Left ventricle myocardium inferior (tissue), 1 donor: ENCODE measurements around the gene RINL. TPM values are rescaled to one million over a fixed set of nuclear protein-coding genes. Genes with fewer than 3 reads are reported as not detected.

Experiments
- DNase-seq: peaks from one replicate; pipeline ENCODE4 v3.0.0-alpha.2; 2020
- H3K27ac ChIP-seq: fragments of 200-600 bp; replicated peaks from 2 replicates; pipeline ENCODE4 v1.8.0; 2021
- H3K27me3 ChIP-seq: fragments of 200-600 bp; 2 replicates; pipeline ENCODE4 v1.8.0; 2021; ENCODE audit warnings: low read depth
- H3K36me3 ChIP-seq: fragments of 200-600 bp; 2 replicates; pipeline ENCODE4 v1.8.0; 2021
- H3K4me1 ChIP-seq: fragments of 200-600 bp; 2 replicates; pipeline ENCODE4 v1.8.0; 2021
- H3K4me3 ChIP-seq: fragments of 200-600 bp; 2 replicates; pipeline ENCODE4 v1.8.0; 2021; ENCODE audit warnings: mild to moderate bottlenecking, moderate library complexity
- H3K9me3 ChIP-seq: fragments of 200-600 bp; replicated peaks from 2 replicates; pipeline ENCODE4 v1.8.0; 2021
- intact Hi-C: fragments of 100-400 bp; cut with micrococcal nuclease; formaldehyde crosslinking; loops from one replicate; pipeline ENCODE4 v1.11.0; 2022
- total RNA-seq: library from RNA; stranded (reverse); fragmentation: NEBNext Ultra II Directional; extraction: Animal tissue kit (Norgen Biotek cat#: 25700); gene quantifications from one replicate; pipeline ENCODE4 v1.2.1, GENCODE V29; 2021
- TF ChIP-seq, protein P1 (sequence below): fragments of 200-600 bp; IDR thresholded peaks from 2 replicates; pipeline ENCODE4 v1.8.0; 2021; ENCODE audit warnings: antibody characterized with exemption, mild to moderate bottlenecking, borderline replicate concordance
- donor health status: DM: no; HTN: yes; CAD: no; lungs with severe emphysema.

RINL gene
- total RNA-seq, 1 donor from 2014 or later = 3.7 TPM

DNA sequence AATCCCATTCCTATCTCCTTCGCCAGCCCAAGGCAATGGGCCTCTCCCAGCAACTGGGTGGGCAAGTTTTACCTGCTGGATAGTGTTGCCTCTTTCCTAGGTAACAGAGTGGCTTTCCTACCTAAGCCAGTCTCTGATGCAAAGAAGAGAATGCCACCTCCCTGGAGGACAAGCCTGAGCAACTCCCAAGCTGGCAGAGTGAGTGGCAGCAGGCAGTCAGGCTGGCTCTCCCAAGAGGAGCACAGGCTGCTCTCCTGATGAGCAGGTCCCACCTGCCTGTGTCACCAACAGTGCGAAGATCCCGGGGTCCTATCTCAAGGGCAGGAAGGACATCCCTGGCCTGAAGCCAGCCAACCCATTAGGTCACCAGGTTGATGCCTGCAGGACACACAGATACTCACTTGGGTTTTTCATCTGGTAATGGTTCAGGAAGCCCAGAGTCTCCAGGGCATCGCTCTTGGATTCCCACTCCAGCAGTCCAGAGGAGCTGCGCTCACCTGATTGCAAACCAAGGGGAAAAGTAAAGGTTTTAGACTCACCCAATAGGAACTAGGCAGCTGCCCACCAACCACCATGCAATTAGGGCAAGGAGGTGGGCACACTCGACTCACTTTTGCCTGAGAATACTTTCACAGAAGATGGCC lies 41.0 kb downstream of the RINL start:
- DNase-seq = no peak
- no peak overlapping the region for H3K4me3 ChIP-seq
- H3K36me3 ChIP-seq = peaks cover 68% of the 10 kb centered on the region
- H3K4me1 ChIP-seq = peaks cover 51% of the 10 kb centered on the region
- no peak overlapping the region for H3K27ac ChIP-seq
- no peaks in the 10 kb centered on the region for H3K27me3 ChIP-seq
- no peaks in the 10 kb centered on the region for H3K9me3 ChIP-seq
- TF ChIP-seq, protein P1, sequence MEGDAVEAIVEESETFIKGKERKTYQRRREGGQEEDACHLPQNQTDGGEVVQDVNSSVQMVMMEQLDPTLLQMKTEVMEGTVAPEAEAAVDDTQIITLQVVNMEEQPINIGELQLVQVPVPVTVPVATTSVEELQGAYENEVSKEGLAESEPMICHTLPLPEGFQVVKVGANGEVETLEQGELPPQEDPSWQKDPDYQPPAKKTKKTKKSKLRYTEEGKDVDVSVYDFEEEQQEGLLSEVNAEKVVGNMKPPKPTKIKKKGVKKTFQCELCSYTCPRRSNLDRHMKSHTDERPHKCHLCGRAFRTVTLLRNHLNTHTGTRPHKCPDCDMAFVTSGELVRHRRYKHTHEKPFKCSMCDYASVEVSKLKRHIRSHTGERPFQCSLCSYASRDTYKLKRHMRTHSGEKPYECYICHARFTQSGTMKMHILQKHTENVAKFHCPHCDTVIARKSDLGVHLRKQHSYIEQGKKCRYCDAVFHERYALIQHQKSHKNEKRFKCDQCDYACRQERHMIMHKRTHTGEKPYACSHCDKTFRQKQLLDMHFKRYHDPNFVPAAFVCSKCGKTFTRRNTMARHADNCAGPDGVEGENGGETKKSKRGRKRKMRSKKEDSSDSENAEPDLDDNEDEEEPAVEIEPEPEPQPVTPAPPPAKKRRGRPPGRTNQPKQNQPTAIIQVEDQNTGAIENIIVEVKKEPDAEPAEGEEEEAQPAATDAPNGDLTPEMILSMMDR = no peak
- intact Hi-C loops = loop anchor here (10.0 kb wide), 1 partner anchor 72 kb away; no protein-coding TSS in a partner anchor

DNA sequence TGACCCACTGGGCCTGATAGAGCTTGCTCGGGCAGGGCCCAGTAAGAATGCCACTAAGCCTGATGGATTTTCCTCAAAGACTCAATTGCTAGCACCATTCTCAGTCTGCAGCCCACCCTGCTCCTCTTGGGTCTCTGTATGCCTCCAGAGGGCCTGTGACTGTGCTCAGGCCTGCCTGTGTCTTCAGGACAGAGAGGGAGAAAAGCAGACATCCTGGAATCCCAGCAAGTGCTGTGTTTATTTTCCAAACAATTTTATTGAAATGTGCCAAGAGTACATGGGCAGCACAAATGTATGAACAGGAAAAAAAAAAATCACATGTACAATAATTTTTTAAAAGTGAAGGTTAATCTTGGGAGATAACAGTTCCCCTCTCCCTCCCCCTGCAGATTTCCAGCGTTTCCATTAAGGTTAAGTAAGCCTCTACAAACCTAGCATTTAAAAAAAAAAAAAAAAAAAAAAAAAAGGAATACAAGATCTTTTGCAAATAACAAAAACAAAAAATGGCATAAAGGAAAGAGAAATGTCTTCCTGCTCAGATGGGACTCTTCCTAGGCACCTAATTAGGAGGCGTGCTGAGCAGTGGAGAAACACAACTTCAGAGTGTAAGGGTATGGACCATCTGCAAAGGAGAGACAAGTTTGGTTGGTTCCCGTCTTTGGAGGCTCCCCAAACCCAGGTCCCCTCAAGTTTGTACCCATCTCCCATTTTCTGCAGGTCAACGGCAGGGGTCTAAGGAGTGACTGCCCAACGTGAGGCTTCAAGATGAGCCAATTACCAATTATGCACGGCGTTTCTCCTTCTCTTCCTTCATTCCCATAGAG lies 41.7 kb downstream of the RINL start:
- intact Hi-C loops = loop anchor here (10.0 kb wide), 1 partner anchor 72 kb away; no protein-coding TSS in a partner anchor
- TF ChIP-seq, protein P1 = no peak
- no peak for DNase-seq
- Histone ChIP-seq H3K36me3 (peaks cover 60% of the 10 kb centered on the region), H3K27ac (peak overlapping the region; percentile 27), H3K9me3 (no peaks in the 10 kb centered on the region), H3K27me3 (no peaks in the 10 kb centered on the region), H3K4me1 (peaks cover 49% of the 10 kb centered on the region), H3K4me3 (no peak overlapping the region)

DNA sequence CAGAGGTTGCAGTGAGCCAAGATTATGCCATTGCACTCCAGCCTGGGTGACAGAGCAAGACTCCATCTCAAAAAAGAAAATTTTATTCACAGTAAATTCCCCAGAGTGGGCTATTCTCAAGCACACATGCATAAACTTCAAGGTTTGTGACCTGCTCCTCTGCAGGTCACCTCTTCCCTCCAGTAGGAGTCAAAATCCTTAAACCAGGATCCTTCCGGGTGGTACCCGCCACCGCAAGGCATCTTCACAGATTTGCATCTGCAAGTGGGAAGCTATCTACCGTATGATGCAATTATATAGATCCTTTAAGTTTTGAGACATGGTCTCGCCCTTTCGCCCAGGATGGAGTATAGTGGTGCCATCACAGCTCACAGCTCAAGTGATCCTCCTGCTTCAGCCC lies 43.5 kb downstream of the RINL start:
- peaks cover 51% of the 10 kb centered on the region for H3K36me3 ChIP-seq
- H3K27ac ChIP-seq = no peak overlapping the region
- H3K4me1 ChIP-seq = peaks cover 54% of the 10 kb centered on the region
- intact Hi-C loops = loop anchor here (10.0 kb wide), 1 partner anchor 70 kb away; no protein-coding TSS in a partner anchor
- H3K27me3 ChIP-seq = no peaks in the 10 kb centered on the region
- DNase-seq = no peak
- H3K4me3 ChIP-seq = no peak overlapping the region
- TF ChIP-seq, protein P1 = no peak
- H3K9me3 ChIP-seq = no peaks in the 10 kb centered on the region

DNA sequence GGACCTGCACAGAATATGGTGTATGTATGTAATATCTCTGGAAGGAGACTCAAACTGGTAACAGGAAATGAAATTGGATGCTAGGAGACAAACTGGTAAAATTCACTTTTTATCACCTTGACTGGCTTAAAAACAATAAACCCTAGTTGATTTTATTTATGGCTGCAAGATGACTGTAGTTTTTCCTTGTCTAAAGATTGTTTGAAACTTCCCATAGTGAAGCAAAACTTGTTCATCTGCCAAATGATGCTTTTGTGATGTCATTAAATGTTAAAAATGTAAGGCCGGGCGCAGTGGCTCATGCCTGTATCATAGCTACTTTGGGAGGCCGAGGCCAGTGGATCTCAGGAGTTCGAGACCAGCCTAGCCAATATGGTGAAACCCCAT lies 44.0 kb downstream of the RINL start:
- peaks cover 51% of the 10 kb centered on the region for H3K36me3 ChIP-seq
- no peak overlapping the region for H3K27ac ChIP-seq
- TF ChIP-seq, protein P1 = no peak
- no peaks in the 10 kb centered on the region for H3K9me3 ChIP-seq
- peaks cover 59% of the 10 kb centered on the region for H3K4me1 ChIP-seq
- no peak for DNase-seq
- H3K4me3 ChIP-seq = no peak overlapping the region
- intact Hi-C loops = loop anchor here (10.0 kb wide), 1 partner anchor 69 kb away; no protein-coding TSS in a partner anchor
- no peaks in the 10 kb centered on the region for H3K27me3 ChIP-seq

DNA sequence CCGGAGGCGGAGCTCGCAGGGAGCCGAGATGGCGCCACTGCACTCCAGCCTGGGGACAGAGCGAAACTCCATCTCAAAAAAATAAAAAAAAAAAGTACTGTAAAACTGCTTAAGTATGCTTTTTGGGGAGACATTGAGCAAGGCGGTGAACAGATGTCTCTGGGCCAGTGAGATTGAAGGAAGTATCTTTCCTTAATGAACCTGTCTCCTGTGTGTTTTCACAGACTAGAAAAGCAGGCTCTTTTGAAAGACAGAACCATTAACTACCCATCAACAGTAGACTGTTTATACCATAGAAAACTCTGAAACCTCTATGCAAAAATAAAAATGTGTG lies 45.0 kb downstream of the RINL start:
- H3K4me1 ChIP-seq = peaks cover 69% of the 10 kb centered on the region
- H3K9me3 ChIP-seq = no peaks in the 10 kb centered on the region
- peaks cover 51% of the 10 kb centered on the region for H3K36me3 ChIP-seq
- TF ChIP-seq, protein P1 = no peak
- peak overlapping the region; percentile 97 for H3K27ac ChIP-seq
- no peaks in the 10 kb centered on the region for H3K27me3 ChIP-seq
- no peak overlapping the region for H3K4me3 ChIP-seq
- intact Hi-C loops = loop anchor here (10.0 kb wide), 1 partner anchor 68 kb away; no protein-coding TSS in a partner anchor
- no peak for DNase-seq
